GM04504 (cell line): ENCODE measurements around the gene FAT1.

Source experiments
- DNase-seq: peaks from one replicate; pipeline ENCODE4 v3.0.0-alpha.2; 2012; ENCODE audit warnings: low read depth

Gene FAT1

GRCh38 chr4:186699881-186700397 lies 23.7 kb downstream of the FAT1 start:
- DNase-seq = no peak

GRCh38 chr4:186699298-186699697 lies 24.4 kb downstream of the FAT1 start:
- no peak for DNase-seq

- no peak for DNase-seq
Measured at GRCh38 chr4:186698525-186698924, 25.1 kb downstream of the FAT1 start.

GRCh38 chr4:186698028-186698427 lies 25.6 kb downstream of the FAT1 start:
- DNase-seq = no peak

GRCh38 chr4:186695392-186695791 lies 28.3 kb downstream of the FAT1 start:
- DNase-seq = no peak

GRCh38 chr4:186693894-186694293 lies 29.8 kb downstream of the FAT1 start:
- DNase-seq = no peak

- peak; percentile 73 for DNase-seq
Measured at GRCh38 chr4:186693159-186693815, 30.4 kb downstream of the FAT1 start.

GRCh38 chr4:186691396-186691795 lies 32.3 kb downstream of the FAT1 start:
- no peak for DNase-seq

GRCh38 chr4:186689476-186689875 lies 34.2 kb downstream of the FAT1 start:
- DNase-seq = no peak

GRCh38 chr4:186688150-186688943 lies 35.3 kb downstream of the FAT1 start:
- DNase-seq = no peak

- DNase-seq = no peak
Measured at GRCh38 chr4:186687265-186687664, 36.4 kb downstream of the FAT1 start.

GRCh38 chr4:186685767-186686183 lies 37.9 kb downstream of the FAT1 start:
- DNase-seq = peak; percentile 76

GRCh38 chr4:186684889-186685309 lies 38.8 kb downstream of the FAT1 start:
- DNase-seq = no peak

- DNase-seq = no peak
Measured at GRCh38 chr4:186684220-186684619, 39.4 kb downstream of the FAT1 start.

GRCh38 chr4:186680641-186681040 lies 43.0 kb downstream of the FAT1 start:
- no peak for DNase-seq

GRCh38 chr4:186676531-186677161 lies 47.0 kb downstream of the FAT1 start:
- DNase-seq = peak; percentile 56

- DNase-seq = no peak
Measured at GRCh38 chr4:186669735-186670134, 53.9 kb downstream of the FAT1 start.

GRCh38 chr4:186669159-186669731 lies 54.4 kb downstream of the FAT1 start:
- DNase-seq = peak; percentile 38

GRCh38 chr4:186666750-186667149 lies 56.9 kb downstream of the FAT1 start:
- no peak for DNase-seq

- DNase-seq = no peak
Measured at GRCh38 chr4:186666252-186666651, 57.4 kb downstream of the FAT1 start.

GRCh38 chr4:186660403-186660802 lies 63.3 kb downstream of the FAT1 start:
- no peak for DNase-seq

GRCh38 chr4:186659935-186660334 lies 63.7 kb downstream of the FAT1 start:
- no peak for DNase-seq
